Activated CD4-positive, alpha-beta T cell treated with anti-CD3 and anti-CD28 coated beads, Interleukin-2, amount 50 U/mL, for 24 hours (primary cell): ENCODE measurements around the gene NBL1.

Source experiments
- DNase-seq, 2 donors: peaks; one replicate each; pipeline ENCODE4 v3.0.0-alpha.2; 2020; ENCODE audit warnings: low read depth in 1 of 2, low spot score in 1 of 2

NBL1 gene

DNA sequence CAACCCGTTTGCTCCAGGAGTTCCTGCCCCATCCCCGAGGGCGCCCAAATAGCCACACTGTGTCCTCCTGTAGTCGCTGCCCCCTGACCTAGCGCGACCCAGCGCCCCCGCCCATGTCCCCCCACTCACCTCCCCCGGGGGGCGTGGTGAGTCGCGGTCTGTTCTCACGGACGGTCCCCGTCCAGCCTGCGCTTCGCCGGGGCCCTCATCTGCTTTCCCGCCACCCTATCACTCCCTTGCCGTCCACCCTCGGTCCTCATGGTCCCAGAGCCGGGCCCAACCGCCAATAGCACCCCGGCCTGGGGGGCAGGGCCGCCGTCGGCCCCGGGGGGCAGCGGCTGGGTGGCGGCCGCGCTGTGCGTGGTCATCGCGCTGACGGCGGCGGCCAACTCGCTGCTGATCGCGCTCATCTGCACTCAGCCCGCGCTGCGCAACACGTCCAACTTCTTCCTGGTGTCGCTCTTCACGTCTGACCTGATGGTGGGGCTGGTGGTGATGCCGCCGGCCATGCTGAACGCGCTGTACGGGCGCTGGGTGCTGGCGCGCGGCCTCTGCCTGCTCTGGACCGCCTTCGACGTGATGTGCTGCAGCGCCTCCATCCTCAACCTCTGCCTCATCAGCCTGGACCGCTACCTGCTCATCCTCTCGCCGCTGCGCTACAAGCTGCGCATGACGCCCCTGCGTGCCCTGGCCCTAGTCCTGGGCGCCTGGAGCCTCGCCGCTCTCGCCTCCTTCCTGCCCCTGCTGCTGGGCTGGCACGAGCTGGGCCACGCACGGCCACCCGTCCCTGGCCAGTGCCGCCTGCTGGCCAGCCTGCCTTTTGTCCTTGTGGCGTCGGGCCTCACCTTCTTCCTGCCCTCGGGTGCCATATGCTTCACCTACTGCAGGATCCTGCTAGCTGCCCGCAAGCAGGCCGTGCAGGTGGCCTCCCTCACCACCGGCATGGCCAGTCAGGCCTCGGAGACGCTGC, 21.7 kb downstream of the NBL1 start:
- no peak for DNase-seq

DNA sequence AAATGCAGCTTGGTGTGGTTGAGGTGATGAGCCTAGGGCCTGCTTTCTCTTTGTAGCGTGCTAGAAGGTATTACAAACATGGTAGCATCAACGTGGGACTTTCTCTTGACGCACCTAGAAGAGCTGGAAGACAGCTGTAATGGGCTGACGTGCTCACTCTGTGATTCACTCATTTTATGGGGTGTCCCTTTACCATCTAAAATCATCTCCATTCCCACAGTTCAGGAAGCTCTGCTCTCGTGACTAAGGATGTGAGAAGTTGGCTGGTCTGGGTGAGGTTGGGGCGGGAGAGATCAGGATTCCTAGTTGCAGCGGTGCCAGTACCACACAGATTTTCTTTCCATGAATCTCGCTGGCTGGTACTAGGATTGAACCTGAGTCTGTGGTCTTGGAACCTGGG, 24.8 kb downstream of the NBL1 start:
- DNase-seq = no peak

DNA sequence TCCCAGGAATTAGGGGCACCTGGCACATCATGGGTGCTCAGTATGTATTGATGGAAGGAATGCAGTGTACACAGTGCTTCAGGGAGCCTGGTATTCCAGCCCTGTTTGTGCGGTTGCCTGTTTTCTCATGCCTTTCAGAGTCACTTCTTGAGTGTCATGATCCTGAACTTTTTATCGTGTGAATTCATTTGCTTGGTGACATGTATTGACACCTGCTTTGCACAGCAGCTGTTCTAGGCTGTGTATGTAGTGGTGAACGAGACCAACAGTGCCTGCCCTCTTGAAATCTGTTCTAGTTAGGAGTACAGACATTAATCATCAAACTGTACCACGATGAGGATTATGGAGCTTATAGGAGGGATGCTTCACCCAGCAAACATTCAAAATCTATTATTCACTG, 26.7 kb downstream of the NBL1 start:
- DNase-seq = no peak

DNA sequence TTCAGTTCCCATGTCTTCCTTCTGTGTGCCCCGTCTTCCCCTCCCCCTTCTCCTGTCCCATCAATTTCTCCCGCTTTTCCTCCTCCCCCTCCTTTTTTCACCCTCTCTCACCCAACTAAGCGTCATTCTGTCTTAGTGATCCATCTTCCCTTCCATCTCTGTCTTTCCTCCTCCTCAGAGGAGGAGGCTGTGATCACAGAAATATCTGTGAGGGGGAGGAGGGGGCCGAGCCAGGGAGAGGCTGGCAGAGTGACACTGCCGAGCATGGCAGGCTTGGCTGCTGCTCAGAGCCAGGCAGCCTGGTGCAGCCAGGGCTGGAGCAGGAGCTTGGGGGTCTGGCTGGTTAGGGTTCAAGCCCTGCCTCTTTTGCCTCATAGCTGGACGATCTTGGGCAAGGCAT, 28.1 kb downstream of the NBL1 start:
- no peak for DNase-seq

- no peak for DNase-seq
Measured at GRCh38 chr1:19675797-19676196, 31.7 kb downstream of the NBL1 start.

GRCh38 chr1:19676438-19676922, 32.4 kb downstream of the NBL1 start:
- DNase-seq = no peak

DNA sequence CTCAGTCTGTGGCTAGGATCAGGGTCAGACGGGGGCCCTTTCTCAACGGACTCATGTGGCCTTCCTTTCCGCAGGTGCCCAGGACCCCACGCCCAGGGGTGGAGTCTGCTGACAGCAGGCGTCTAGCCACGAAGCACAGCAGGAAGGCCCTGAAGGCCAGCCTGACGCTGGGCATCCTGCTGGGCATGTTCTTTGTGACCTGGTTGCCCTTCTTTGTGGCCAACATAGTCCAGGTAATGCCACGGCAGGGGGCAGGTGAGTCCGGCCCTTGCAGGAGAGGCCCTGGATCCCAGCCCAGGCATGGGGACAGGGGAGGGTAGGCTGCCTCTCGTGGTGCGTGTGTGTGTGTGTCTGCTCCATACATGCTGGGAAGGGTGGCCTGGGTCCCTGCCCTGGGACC, 34.4 kb downstream of the NBL1 start:
- no peak for DNase-seq

- DNase-seq = no peak
Measured at GRCh38 chr1:19678931-19679453, 34.9 kb downstream of the NBL1 start.

GRCh38 chr1:19679691-19680090, 35.6 kb downstream of the NBL1 start:
- no peak for DNase-seq

- DNase-seq = no peak
Measured at GRCh38 chr1:19680644-19681043, 36.5 kb downstream of the NBL1 start.

DNA sequence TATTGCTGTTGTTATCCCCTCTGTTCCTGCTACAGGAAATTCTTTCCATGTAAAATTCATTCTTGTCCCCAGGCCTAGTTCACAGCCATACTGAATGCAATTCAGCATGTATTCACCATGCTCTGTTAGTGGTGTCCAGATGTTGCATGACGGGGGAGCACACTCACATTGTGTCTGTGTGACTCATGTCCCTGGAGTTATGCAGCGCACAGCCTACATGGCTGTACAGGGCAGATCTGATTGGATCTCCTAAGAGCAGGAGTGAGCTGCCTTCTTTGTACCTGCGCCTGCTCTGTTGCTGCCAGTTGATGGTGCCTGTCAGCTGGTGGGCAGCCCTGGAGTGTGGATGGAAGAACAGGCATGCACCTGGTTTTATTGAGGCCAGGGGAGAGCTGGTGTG, 38.1 kb downstream of the NBL1 start:
- no peak for DNase-seq

DNA sequence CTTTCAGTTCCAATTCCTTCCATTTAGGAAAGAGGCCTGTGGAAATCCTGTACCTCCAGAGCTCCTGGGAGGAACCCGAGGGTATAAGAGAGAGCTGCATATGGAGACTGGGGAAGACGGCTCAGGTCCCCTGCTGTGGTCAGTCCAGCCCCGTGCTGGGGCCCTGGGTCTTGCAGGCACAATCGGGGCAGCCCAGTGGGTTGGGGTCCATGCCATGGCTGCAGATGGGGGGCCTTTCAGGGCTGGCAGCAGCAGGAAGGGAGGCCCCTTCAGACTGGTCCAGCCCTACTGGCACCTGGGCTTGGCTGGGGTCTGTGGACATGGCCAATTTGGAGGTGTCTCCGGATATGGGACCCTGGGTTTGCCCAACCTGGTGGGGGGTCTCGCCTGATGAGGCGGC, 38.8 kb downstream of the NBL1 start:
- DNase-seq = no peak

DNA sequence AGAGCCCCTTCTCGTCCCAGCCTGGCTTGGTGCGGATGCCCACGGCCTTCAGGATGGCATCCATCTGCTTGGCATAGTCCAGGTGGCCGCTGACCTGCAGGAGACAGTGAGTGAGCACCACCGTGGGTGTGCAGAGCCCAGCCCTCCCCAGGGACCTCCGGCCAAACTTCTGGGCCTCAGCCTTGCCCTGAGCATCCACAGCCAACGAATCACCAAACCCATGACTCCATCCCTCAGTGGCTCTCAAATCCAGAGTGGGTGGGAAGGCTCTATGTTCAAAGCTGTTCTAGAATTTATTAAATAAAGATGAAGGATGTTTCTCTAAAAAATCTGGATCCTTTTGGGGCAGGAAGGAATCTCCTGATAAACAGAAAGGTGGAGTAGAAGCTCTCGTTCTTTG, 39.2 kb downstream of the NBL1 start:
- DNase-seq = no peak

GRCh38 chr1:19684677-19685076, 40.6 kb downstream of the NBL1 start:
- no peak for DNase-seq

DNA sequence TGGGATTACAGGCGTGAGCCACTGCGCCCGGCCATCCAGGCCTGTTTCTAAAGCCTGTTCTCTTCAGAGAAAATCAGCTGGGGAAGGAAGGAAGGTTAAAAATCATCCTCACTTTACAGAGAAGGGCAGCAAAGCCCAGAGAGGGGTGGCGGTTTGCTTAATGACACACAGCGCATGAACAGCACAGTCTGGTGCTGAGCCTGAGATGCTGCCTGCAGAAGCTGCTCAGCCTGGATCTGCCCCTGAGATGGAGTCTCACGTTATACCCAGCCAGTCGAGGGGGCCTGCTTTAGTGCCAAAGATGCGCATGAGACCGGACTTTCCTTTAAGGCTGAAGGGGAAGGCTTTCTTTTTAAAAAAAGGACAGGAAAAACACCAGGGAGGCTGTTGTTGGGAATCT, 41.9 kb downstream of the NBL1 start:
- no peak for DNase-seq

GRCh38 chr1:19687414-19687813, 43.3 kb downstream of the NBL1 start:
- no peak for DNase-seq

- DNase-seq = no peak
Measured at GRCh38 chr1:19688041-19688842, 44.1 kb downstream of the NBL1 start.

DNA sequence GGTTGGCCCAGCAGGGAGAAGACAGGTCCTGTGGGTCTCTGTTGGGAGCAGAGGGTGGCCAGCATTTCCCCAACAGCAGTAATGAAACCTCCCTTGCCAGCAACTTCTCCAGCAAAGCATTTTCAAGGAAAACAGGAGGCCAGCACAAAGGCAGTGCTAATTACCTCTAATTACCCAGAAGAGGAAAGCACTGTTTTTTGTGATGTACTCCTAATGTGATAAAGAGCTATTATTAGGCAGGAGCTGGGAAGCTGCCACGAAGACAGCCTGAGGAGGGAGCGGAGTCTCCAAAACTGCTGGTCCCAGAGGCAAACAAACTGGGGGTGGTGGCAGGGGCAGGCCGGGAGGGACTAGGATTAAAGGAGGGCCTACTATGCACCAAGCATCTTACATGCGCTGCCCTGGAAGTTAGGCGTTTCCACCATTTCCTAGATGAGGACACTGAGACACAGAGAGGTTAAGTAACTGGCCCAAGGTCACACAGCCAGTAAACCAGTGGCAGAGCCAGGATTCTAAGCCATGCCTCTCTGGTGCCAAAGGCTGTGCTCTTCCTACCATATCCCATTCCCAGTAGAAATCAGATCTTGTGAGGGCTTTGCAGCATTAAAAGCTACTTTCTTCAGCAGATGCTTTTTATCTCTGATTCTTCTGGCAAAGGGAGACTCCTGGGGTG, 45.1 kb downstream of the NBL1 start:
- DNase-seq = no peak

GRCh38 chr1:19689856-19690255, 45.7 kb downstream of the NBL1 start:
- no peak for DNase-seq

- no peak for DNase-seq
Measured at GRCh38 chr1:19690342-19690741, 46.2 kb downstream of the NBL1 start.

- no peak for DNase-seq
Measured at GRCh38 chr1:19694298-19694697, 50.2 kb downstream of the NBL1 start.
